Neural cell (in vitro differentiated cells): ENCODE data around the gene NT5DC4. TPM values are rescaled to one million over a fixed set of nuclear protein-coding genes. Genes with fewer than 3 reads are reported as not detected.

Experiments used
- H2AFZ ChIP-seq: fragments of 200-600, 300-800 bp; sonication (generic), shearing (Covaris generic); 2 replicates; pipeline ENCODE4 v1.6.0; 2014; ENCODE audit warnings: low read depth, mild to moderate bottlenecking, antibody characterized with exemption, low read length, moderate library complexity
- H3F3A ChIP-seq: fragments of 200-600 bp; shearing (Covaris generic); 2 replicates; pipeline ENCODE4 v1.6.1; 2016; ENCODE audit warnings: mild to moderate bottlenecking, moderate library complexity, mixed read lengths, antibody characterized with exemption, low read length; ENCODE audit not compliant: insufficient read depth, poor library complexity, severe bottlenecking
- H3K27ac ChIP-seq: fragments of 200-600, 300-800 bp; sonication (generic), shearing (Covaris generic); 2 replicates; pipeline ENCODE4 v1.5.1; 2014; ENCODE audit warnings: mild to moderate bottlenecking, low read length, moderate library complexity
- H3K27me3 ChIP-seq: fragments of 300-800, 200-600 bp; sonication (generic), shearing (Covaris generic); 2 replicates; pipeline ENCODE4 v1.6.0; 2014; ENCODE audit warnings: mild to moderate bottlenecking, low read depth, low read length, moderate library complexity; ENCODE audit not compliant: insufficient read depth
- H3K36me3 ChIP-seq: fragments of 300-800, 200-600 bp; sonication (generic), shearing (Covaris generic); 2 replicates; pipeline ENCODE4 v1.5.1; 2014; ENCODE audit warnings: mild to moderate bottlenecking, antibody characterized with exemption, low read length, moderate library complexity; ENCODE audit not compliant: insufficient read depth
- H3K4me2 ChIP-seq: fragments of 300-800, 200-600 bp; sonication (generic), shearing (Covaris generic); 2 replicates; pipeline ENCODE4 v1.6.0; 2014; ENCODE audit warnings: mild to moderate bottlenecking, low read length
- H3K4me3 ChIP-seq: fragments of 300-800, 200-600 bp; sonication (generic), shearing (Covaris generic); 2 replicates; pipeline ENCODE4 v1.5.1; 2014; ENCODE audit warnings: mild to moderate bottlenecking, low read length, moderate library complexity
- H3K79me2 ChIP-seq: fragments of 200-600 bp; shearing (Covaris generic); replicated peaks from 2 replicates; pipeline ENCODE4 v1.6.0; 2014; ENCODE audit warnings: mild to moderate bottlenecking, low read length, moderate library complexity; ENCODE audit not compliant: insufficient read depth
- H3K9ac ChIP-seq: fragments of 300-800, 200-600 bp; sonication (generic), shearing (Covaris generic); 2 replicates; pipeline ENCODE4 v1.6.1; 2016; ENCODE audit warnings: mild to moderate bottlenecking, low read length, mixed read lengths
- H3K9me2 ChIP-seq: fragments of 200-600 bp; shearing (Covaris generic); 2 replicates; pipeline ENCODE4 v1.6.1; 2016; ENCODE audit warnings: mild to moderate bottlenecking, low read length, mixed read lengths; ENCODE audit not compliant: insufficient read depth
- H3K9me3 ChIP-seq: fragments of 200-600, 300-800 bp; sonication (generic), shearing (Covaris generic); 2 replicates; pipeline ENCODE4 v1.6.1; 2016; ENCODE audit warnings: mild to moderate bottlenecking, mixed run types, low read length, moderate library complexity, mixed read lengths
- H4K20me1 ChIP-seq: fragments of 200-600 bp; shearing (Covaris generic); 2 replicates; pipeline ENCODE4 v1.6.1; 2016; ENCODE audit warnings: mild to moderate bottlenecking, mixed run types; ENCODE audit not compliant: insufficient read depth
- EP300 ChIP-seq: fragments of 450-650 bp; conservative IDR thresholded peaks from 2 replicates; pipeline ENCODE4 v1.6.1; 2014; ENCODE audit warnings: antibody characterized with exemption, mild to moderate bottlenecking, moderate library complexity; ENCODE audit not compliant: poor library complexity, severe bottlenecking
- EZH2 ChIP-seq: fragments of 200-600, 300-800 bp; shearing (Covaris generic), sonication (generic); IDR thresholded peaks from 2 replicates; pipeline ENCODE4 v1.6.1; 2014; ENCODE audit warnings: antibody characterized with exemption, low read length, borderline replicate concordance, mild to moderate bottlenecking; ENCODE audit not compliant: insufficient read depth, poor library complexity, severe bottlenecking
- MXI1 ChIP-seq: fragments of 450-650 bp; conservative IDR thresholded peaks from 2 replicates; pipeline ENCODE4 v1.6.1; 2014; ENCODE audit warnings: antibody characterized with exemption, mild to moderate bottlenecking; ENCODE audit not compliant: poor library complexity, severe bottlenecking
- POLR2AphosphoS5 ChIP-seq: IDR thresholded peaks from 2 replicates; pipeline ENCODE4 v1.6.1; 2012
- RAD21 ChIP-seq: fragments of 450-650 bp; conservative IDR thresholded peaks from 2 replicates; pipeline ENCODE4 v1.6.1; 2014; ENCODE audit warnings: antibody characterized with exemption, mild to moderate bottlenecking, moderate library complexity
- SMC3 ChIP-seq: fragments of 450-650 bp; conservative IDR thresholded peaks from 2 replicates; pipeline ENCODE4 v1.6.1; 2014; ENCODE audit warnings: antibody characterized with exemption, mild to moderate bottlenecking, moderate library complexity; ENCODE audit not compliant: poor library complexity
- TAF1 ChIP-seq: IDR thresholded peaks from 2 replicates; pipeline ENCODE4 v1.6.1; 2012; ENCODE audit warnings: low read depth
- polyA plus RNA-seq: library from polyadenylated mRNA; depleted of rRNA; stranded (reverse); fragments of >200 nt; gene quantifications from 2 replicates; pipeline ENCODE4 v1.2.3, GENCODE V29; 2014
- TF ChIP-seq, protein P1 (sequence below): fragments of 450-650 bp; IDR thresholded peaks from 2 replicates; pipeline ENCODE4 v1.5.1; 2014; ENCODE audit warnings: antibody characterized with exemption, mild to moderate bottlenecking, moderate library complexity; ENCODE audit not compliant: poor library complexity, severe bottlenecking
- TF ChIP-seq, protein P2 (sequence below): IDR thresholded peaks from 2 replicates; pipeline ENCODE4 v1.6.1; 2012; ENCODE audit warnings: borderline replicate concordance

NT5DC4 gene
- polyA plus RNA-seq, 1 donor from 2014 or later, result not detected

DNA sequence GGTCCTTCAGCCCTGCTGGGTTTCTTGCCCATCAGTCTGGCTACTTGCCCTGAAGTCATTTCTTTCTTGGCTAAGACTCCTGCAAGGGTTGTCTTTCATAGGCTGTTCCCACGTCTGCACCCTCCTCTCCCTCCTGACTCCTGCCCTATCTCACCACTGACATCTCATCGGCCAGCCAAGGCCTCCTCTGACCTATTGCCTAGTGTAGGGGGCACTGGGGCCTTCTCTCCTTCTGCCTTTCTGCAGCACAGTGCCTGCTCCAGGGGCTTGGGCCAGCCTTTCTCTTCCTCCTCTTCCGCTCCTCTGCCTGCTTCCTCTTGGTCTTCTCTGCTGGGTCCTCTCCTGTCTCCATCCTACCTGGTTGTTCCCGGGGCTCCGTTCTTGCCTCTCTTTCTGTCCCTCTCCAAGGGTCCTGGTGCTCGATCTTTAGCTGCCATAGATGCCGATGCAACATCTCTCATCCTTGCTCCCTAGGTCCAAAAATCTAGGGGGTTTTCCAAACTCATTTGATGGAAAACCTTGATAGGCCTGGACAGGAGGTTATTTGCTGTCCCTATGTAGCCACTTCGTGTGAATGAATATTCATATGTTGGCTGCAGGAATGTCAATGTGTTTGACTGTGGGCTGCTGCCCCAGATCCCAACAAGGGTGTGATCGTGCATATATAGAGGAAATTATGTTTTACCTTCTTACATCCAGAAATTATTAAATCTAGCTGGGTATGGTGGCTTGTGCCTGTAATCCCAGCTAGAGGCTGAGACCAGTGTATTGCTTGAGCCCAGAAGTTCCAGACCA, 9.7 kb upstream of the NT5DC4 start:
- TF ChIP-seq, protein P1, sequence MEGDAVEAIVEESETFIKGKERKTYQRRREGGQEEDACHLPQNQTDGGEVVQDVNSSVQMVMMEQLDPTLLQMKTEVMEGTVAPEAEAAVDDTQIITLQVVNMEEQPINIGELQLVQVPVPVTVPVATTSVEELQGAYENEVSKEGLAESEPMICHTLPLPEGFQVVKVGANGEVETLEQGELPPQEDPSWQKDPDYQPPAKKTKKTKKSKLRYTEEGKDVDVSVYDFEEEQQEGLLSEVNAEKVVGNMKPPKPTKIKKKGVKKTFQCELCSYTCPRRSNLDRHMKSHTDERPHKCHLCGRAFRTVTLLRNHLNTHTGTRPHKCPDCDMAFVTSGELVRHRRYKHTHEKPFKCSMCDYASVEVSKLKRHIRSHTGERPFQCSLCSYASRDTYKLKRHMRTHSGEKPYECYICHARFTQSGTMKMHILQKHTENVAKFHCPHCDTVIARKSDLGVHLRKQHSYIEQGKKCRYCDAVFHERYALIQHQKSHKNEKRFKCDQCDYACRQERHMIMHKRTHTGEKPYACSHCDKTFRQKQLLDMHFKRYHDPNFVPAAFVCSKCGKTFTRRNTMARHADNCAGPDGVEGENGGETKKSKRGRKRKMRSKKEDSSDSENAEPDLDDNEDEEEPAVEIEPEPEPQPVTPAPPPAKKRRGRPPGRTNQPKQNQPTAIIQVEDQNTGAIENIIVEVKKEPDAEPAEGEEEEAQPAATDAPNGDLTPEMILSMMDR, result no peak
- TF ChIP-seq RAD21 (no peak), POLR2AphosphoS5 (no peak), EZH2 (no peak), SMC3 (no peak), TAF1 (no peak), MXI1 (no peak), EP300 (no peak)
- TF ChIP-seq, protein P2, sequence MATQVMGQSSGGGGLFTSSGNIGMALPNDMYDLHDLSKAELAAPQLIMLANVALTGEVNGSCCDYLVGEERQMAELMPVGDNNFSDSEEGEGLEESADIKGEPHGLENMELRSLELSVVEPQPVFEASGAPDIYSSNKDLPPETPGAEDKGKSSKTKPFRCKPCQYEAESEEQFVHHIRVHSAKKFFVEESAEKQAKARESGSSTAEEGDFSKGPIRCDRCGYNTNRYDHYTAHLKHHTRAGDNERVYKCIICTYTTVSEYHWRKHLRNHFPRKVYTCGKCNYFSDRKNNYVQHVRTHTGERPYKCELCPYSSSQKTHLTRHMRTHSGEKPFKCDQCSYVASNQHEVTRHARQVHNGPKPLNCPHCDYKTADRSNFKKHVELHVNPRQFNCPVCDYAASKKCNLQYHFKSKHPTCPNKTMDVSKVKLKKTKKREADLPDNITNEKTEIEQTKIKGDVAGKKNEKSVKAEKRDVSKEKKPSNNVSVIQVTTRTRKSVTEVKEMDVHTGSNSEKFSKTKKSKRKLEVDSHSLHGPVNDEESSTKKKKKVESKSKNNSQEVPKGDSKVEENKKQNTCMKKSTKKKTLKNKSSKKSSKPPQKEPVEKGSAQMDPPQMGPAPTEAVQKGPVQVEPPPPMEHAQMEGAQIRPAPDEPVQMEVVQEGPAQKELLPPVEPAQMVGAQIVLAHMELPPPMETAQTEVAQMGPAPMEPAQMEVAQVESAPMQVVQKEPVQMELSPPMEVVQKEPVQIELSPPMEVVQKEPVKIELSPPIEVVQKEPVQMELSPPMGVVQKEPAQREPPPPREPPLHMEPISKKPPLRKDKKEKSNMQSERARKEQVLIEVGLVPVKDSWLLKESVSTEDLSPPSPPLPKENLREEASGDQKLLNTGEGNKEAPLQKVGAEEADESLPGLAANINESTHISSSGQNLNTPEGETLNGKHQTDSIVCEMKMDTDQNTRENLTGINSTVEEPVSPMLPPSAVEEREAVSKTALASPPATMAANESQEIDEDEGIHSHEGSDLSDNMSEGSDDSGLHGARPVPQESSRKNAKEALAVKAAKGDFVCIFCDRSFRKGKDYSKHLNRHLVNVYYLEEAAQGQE, result no peak
- no peaks in the 10 kb centered on the region for H3K9me3 ChIP-seq
- no peak overlapping the region for H3K4me3 ChIP-seq
- H3K27ac ChIP-seq, result no peak overlapping the region
- H3K27me3 ChIP-seq, result no peaks in the 10 kb centered on the region
- no peaks in the 10 kb centered on the region for H3K79me2 ChIP-seq
- no peaks in the 10 kb centered on the region for H3K9me2 ChIP-seq
- no peaks in the 10 kb centered on the region for H4K20me1 ChIP-seq
- H3F3A ChIP-seq, result no peaks in the 10 kb centered on the region
- H2AFZ ChIP-seq, result no peak overlapping the region
- H3K4me2 ChIP-seq, result no peak overlapping the region
- H3K36me3 ChIP-seq, result no peaks in the 10 kb centered on the region
- H3K9ac ChIP-seq, result no peak overlapping the region

DNA sequence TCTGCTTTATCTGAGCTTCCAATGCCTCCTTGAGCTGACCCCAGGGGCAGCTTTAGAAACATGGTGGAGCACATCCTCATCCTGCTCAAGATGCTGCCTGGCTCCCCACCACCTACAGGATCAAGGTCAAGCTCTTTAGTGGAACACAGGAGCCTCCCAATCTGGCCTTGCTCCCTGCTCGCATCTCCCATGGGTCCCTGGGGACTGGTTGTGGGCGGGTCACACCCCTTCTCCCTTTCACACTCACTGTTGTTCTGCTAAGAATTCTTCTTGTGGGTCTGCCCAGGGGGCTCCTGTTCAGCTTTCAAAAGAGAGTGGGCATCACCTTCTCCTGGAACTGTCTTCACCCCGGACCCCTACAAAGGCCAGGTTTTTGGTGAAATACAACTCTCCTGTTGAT, 8.4 kb upstream of the NT5DC4 start:
- Histone ChIP-seq H3K79me2 (no peaks in the 10 kb centered on the region), H2AFZ (no peak overlapping the region), H3K9ac (no peak overlapping the region), H3K27ac (no peak overlapping the region), H4K20me1 (no peaks in the 10 kb centered on the region), H3K9me2 (no peaks in the 10 kb centered on the region), H3F3A (no peaks in the 10 kb centered on the region), H3K9me3 (no peaks in the 10 kb centered on the region), H3K36me3 (no peaks in the 10 kb centered on the region), H3K4me2 (no peak overlapping the region), H3K4me3 (no peak overlapping the region), H3K27me3 (no peaks in the 10 kb centered on the region)
- TF ChIP-seq, protein P2, result no peak
- TF ChIP-seq TAF1 (no peak), EZH2 (no peak), EP300 (no peak), SMC3 (no peak), MXI1 (no peak), RAD21 (no peak), POLR2AphosphoS5 (no peak)
- TF ChIP-seq, protein P1, result no peak
